GM19193 (cell line): ENCODE measurements around the gene PPP1R7.

ENCODE experiments used
- POLR2A ChIP-seq: IDR thresholded peaks from 4 replicates; pipeline ENCODE4 v1.6.1; 2011; ENCODE audit not compliant: insufficient read depth, insufficient read length; ENCODE audit errors: extremely low read depth

The PPP1R7 gene

DNA sequence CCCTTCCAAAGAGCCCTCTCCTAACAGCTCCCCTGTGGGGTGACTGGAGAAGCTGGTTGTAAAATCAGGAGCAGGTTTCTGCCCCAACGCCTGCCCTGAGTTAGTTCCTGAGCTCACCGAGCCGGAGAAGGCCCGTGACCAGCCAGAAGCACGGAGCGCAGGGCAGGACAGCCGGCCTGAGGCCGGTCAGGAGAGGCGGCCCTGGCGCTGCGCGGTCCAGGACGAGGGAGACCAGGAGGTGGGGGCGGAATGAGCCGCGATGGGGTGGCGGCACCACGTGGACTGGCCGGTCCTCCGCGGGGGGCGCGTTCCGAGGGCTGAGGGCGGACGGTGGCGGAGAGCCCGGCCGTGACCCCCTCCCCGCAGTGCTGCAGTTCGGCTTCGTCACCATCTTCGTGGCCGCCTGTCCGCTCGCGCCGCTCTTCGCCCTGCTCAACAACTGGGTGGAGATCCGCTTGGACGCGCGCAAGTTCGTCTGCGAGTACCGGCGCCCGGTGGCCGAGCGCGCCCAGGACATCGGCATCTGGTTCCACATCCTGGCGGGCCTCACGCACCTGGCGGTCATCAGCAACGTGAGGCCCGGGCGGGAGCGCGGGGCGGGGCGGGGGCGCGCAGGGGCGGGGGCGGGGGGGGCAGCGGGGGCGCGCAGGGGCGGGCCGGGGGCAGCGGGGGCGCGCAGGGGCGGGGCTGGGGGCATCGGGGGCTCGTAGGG lies 67.2 kb downstream of the PPP1R7 start:
- no peak for TF ChIP-seq POLR2A

DNA sequence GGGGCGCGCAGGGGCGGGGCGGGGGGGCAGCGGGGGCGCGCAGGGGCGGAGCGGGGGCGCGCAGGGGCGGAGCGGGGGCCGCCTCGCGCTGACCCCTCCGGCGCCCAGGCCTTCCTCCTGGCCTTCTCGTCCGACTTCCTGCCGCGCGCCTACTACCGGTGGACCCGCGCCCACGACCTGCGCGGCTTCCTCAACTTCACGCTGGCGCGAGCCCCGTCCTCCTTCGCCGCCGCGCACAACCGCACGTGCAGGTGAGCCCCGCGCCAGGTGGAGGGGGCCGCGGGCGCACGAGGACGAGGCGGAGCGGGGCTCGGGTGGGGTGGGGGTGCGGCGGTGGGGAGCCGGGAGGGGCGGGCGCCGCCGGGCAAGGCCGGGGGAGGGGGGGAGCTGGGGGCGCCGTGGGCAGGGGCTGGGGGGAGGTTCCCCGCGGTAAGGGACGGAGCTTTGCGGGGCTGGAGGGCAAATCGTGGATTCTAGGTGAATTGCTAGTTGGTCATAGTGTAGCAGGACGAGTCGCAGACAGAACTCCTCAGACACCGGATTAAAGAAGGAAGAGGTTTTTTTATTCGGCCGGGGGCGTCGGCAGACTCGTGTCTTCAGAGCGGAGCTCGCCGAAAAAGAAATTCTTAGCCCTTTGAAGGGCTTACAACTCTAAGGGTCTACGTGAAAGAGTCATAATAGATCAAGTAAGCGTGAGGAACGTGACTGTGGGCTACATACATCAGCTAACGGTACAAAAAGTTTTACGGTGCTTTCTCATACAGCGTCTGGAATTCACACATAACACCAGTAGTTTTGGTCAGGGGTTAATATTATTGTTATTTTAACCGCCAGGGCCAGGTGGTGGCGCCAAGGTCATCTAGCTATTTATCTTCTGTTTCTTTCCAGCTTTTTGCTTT lies 68.1 kb downstream of the PPP1R7 start:
- TF ChIP-seq POLR2A: no peak

DNA sequence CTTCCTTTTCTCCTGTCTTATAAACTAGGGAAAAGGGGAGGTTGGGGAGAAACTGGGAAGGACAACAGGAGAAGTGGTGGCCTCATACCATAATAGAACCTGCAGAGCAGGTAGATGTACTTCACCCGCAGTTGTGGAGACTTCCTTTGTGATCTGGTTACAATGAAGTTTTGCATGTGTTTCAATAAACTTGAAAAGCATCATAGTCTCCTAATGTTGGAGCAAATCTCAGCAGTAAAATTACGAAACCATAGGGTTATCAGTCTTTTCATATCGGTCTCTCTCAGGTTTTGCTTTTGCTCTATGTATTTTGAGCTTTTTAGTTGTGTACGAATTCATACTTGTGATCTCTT lies 68.7 kb downstream of the PPP1R7 start:
- TF ChIP-seq POLR2A: no peak

DNA sequence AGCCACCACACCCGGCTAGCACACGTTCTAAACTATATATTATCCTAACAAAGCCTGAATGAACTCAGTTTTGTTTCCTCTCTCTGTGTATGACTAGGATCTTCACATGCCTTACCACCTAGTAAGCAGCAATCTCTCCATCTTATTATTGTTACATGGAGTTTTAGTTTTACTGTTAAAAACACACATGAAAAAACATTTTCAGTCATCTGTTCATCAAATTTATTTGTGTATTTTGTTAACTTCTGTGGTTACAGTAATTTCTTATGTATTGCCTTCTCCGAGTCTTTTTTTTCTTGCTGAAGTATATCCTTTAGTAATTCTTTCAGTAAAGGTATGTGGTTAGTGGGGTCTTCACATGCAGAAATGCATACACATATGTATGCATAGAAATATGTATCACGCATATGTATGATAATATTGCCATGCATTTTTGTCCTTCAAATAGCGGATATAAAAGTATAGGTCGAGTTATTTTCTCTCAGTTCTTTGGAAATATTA lies 69.6 kb downstream of the PPP1R7 start:
- no peak for TF ChIP-seq POLR2A

DNA sequence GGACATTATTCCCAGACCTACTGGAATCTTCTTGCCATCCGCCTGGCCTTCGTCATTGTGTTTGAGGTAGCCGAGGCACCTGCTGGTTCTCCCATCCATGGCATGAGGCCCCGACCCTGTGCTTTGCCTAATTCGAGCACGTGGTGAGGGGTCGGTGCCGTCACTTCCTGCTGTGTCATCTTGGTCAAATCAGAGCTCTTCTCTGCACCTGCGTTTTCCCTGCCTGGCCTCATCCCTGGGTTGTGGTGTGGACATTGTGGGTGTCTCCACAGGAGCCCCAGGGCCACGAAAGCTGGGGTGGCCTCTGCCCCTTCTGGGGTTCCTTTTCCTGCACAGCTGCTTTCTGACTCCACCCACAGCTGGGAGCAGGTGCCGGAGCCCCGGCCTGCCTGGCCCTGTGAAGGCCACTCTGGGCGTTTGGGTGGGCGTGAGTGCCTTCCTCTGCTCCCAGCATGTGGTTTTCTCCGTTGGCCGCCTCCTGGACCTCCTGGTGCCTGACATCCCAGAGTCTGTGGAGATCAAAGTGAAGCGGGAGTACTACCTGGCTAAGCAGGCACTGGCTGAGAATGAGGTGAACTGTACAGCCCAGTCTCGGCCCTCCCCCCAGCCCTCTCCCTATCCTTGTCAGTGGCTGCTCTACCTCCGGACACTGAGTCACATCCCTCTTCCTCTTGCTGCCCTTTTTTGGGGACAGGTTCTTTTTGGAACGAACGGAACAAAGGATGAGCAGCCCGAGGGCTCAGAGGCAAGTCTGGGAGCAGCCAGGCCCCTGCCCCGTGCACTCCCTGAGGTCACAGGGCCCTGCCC lies 73.1 kb downstream of the PPP1R7 start:
- no peak for TF ChIP-seq POLR2A

DNA sequence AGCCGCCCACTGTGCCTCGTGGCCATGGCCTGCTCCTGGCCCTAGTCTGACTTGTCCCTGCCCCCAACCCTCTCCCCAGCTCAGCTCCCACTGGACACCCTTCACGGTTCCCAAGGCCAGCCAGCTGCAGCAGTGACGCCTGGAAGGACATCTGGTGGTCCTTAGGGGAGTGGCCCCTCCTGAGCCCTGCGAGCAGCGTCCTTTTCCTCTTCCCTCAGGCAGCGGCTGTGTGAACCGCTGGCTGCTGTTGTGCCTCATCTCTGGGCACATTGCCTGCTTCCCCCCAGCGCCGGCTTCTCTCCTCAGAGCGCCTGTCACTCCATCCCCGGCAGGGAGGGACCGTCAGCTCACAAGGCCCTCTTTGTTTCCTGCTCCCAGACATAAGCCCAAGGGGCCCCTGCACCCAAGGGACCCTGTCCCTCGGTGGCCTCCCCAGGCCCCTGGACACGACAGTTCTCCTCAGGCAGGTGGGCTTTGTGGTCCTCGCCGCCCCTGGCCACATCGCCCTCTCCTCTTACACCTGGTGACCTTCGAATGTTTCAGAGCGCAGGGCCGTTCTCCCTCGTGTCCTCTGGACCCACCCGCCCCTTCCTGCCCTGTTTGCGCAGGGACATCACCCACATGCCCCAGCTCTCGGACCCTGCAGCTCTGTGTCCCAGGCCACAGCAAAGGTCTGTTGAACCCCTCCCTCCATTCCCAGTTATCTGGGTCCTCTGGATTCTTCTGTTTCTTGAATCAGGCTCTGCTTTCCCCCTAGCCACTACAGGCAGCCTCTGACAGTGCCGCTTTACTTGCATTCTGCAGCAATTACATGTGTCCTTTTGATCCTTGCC lies 74.0 kb downstream of the PPP1R7 start:
- TF ChIP-seq POLR2A: no peak

DNA sequence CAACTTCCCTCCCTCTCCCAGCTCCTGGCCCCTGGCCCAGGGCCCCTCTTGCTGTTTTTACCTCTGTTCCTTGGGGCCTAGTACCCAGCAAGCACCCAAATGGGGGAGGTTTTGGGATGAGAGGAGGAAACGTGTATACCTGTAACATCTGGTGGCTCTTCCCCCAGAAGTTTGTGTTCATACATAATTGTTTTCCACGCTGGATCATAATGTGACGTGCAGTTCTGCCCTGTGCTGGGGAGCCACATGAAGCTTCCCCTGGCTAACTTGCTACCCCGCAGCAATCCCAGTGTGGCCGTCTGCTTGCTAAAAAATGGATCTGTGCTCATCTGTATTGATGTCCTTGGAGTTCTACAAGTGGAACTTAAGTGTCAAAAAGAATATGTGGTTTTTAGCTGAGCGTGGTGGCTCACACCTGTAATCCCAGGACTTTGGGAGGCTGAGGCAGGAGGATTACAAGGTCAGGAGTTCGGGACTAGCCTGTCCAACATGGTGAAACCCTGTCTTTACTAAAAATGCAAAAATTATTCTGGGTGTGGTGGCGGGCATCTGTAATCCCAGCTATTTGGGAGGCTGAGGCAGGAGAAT lies 74.7 kb downstream of the PPP1R7 start:
- TF ChIP-seq POLR2A: no peak

DNA sequence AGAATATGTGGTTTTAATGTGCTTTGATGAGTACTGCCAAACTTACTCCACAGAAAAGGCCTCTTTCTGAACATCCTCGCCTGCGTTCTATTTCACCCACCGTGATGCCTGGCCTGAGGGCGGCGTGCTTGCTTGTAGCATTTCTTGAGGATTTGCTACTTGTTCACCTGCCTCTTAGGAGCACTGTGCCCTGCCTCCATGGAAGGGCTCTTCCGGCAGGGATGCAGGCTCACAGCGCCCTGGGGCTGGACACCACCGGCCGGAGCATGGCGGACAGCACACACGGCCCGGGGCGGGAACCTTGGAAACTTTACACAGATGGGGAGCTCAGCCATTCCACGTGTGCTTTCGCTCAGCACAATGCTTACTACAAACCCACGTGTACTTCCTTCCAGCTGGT lies 75.3 kb downstream of the PPP1R7 start:
- TF ChIP-seq POLR2A: no peak

DNA sequence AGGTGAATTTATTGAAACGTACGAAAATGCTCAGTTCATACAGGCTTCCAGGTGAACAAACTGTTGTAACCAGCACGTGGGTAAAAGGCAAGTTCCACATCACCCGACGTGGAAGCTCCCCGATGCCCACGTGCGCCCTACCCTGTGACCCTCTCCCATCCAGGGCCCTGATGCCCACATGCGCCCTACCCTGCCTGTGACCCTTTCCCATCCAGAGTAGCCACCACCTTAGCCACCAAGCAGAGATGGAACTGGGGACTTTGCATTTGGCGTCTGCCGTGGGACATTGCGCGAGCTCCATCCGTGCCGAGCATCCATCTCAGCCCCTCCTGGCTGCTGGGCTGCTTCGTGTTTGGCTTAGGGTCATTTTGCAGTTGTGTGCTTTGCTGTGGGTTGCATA lies 75.7 kb downstream of the PPP1R7 start:
- no peak for TF ChIP-seq POLR2A

DNA sequence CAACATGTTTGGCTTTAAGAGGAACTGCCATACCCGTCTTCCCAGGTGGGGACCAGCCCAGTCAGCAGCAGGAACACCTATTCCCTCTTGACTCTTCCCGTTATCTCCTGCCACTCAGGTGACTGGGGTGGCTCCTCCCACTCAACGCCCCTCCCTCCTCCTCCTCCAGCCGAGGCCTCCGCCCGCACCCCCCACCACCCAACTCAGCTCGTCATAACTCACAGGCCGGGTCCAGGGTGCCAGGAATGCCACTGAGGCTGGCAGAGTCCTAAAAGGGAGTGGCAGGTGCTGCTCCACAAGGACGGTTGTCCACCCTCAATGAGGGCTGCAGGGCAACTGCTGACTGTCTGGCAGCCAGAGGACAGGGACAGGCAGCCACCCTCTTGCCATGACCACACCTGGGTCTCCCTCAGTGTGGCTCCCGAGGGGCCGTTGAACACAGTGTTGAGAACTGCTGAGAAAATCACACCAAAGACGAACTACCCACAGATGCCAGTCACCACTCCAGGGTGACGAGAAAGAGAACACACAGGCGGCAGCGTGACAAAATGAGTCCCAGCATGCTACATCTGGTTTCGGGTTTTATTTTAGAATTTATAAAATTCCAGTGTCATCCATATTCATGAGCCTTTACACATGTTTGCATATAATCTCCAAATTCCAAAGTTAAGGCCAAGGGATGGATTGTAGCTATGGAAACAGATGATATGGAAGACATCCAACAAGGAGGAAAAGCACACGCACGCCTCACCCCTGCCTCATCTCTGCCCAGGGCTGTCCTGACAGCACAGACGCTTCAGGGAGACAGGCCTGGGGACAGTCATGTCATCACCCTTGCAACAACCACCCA lies 76.7 kb downstream of the PPP1R7 start:
- no peak for TF ChIP-seq POLR2A

DNA sequence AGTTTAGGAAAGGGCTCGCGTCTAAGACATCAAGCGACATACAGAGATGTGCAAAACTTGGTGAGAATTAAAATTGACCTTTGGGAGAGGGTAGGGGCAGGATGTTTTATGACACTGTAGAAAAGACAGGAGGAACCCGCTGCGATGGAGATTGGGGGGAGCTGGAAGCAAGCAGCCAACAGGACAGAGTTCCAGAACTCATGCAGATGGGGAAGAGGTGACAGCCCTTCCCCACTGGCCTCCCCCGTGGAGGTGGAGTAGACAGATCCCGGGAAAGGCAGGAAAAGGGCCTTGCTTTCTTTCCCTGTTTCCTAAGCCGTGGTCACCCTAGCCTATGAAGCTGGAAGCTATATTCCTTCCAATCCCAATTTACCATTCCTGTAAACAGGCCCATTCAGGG lies 77.3 kb downstream of the PPP1R7 start:
- no peak for TF ChIP-seq POLR2A

DNA sequence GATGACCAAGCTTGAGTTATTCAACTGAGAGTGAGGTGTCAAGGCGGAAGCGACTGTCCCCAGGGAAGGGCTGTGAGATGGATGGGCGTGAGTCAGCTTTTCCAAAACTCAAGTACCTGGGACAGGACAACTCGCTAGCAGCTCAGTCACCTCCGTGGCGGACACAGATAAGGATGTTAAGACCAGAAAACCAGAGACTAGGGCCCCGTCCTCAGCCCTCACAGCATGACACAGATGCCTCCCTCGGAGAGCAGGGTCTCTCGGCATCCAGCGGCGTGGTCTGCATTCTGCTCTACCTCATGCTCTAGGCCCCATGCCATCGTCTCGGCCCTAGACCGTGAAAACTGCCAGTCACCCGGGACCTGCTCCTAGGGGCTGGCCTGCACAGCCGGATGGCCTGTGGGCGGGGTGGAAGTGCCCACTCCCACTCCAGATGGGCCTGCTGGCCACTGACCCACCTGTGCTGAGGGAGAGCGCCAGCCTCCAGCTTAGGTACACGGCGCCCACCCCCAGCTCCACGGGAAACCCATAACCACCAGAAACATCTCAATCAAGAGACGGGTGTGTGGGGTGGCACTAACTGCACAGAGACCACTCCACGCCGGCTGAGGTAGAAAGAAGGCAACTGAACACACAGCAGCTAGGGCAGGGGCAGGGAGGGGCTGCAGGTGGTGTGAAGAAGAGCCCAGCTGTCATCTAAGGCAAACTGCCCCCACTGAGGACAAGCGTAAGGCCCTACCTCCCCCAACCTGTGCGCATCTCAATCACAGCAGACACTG lies 78.0 kb downstream of the PPP1R7 start:
- TF ChIP-seq POLR2A: no peak
